Common myeloid progenitor, CD34-positive (primary cell): ENCODE data around the gene FBXO46.

ENCODE experiments used
- CTCF ChIA-PET: fragments of 350-600 bp; sonication (Branson Sonifier 250); formaldehyde crosslinking; loops from one replicate; lab custom pipeline; 2021; ENCODE audit warnings: antibody characterized with exemption; lab: Charles Lee
- POLR2A ChIA-PET: fragments of 350-600 bp; sonication (Branson Sonifier 250); formaldehyde crosslinking; loops from one replicate; lab custom pipeline; 2021; ENCODE audit warnings: antibody characterized with exemption; lab: Charles Lee
- DNase-seq, 3 donors: peaks; one replicate each; pipeline versions ENCODE4 v3.0.0 to v3.0.0-alpha.2; 2013
- H3K27ac ChIP-seq, 2 experiments: 1 replicate in 1 of 2; 2 replicates in 1 of 2; pipeline ENCODE4 v1.7.0; 2013; ENCODE audit warnings: inconsistent platforms in 2 of 2, low read length in 2 of 2, mild to moderate bottlenecking in 2 of 2, low read depth in 1 of 2, moderate library complexity in 1 of 2; ENCODE audit not compliant: severe bottlenecking in 2 of 2, insufficient read depth in 1 of 2, poor library complexity in 1 of 2
- H3K27me3 ChIP-seq, 5 experiments: replicated peaks in 2 of 5; 1 replicate in 3 of 5; 2 replicates in 2 of 5; pipeline versions ENCODE4 v1.6.1 to v1.7.0; 2013; ENCODE audit warnings: low read length in 4 of 5, mild to moderate bottlenecking in 2 of 5, moderate library complexity in 2 of 5, inconsistent platforms in 1 of 5; ENCODE audit not compliant: insufficient read depth in 5 of 5, control insufficient read depth in 4 of 5
- H3K36me3 ChIP-seq, 4 experiments: 1 replicate in 2 of 4; 2 replicates in 2 of 4; pipeline versions ENCODE4 v1.6.1 to v1.7.0; 2013; ENCODE audit warnings: low read length in 3 of 4, control low read depth in 1 of 4, mild to moderate bottlenecking in 1 of 4; ENCODE audit not compliant: control insufficient read depth in 4 of 4, insufficient read depth in 4 of 4
- H3K4me1 ChIP-seq, 4 experiments: 1 replicate in 3 of 4; 2 replicates in 1 of 4; pipeline versions ENCODE4 v1.6.1 to v1.7.1; 2013; ENCODE audit warnings: low read length in 3 of 4, mild to moderate bottlenecking in 3 of 4, control low read depth in 1 of 4, inconsistent platforms in 1 of 4, moderate library complexity in 1 of 4; ENCODE audit not compliant: control insufficient read depth in 4 of 4, insufficient read depth in 4 of 4; ENCODE audit errors: control extremely low read depth in 1 of 4
- H3K4me3 ChIP-seq, 7 experiments: 1 replicate in 4 of 7; 2 replicates in 3 of 7; pipeline versions ENCODE4 v1.5.1 to v1.7.0; 2013; ENCODE audit warnings: mild to moderate bottlenecking in 7 of 7, low read length in 6 of 7, moderate library complexity in 6 of 7, inconsistent platforms in 2 of 7, low read depth in 2 of 7, control low read depth in 1 of 7; ENCODE audit not compliant: insufficient read depth in 4 of 7, control insufficient read depth in 1 of 7; ENCODE audit errors: extremely low read depth in 1 of 7
- H3K9me3 ChIP-seq, 5 experiments: 1 replicate in 4 of 5; 2 replicates in 1 of 5; pipeline versions ENCODE4 v1.6.1 to v1.7.1; 2013; ENCODE audit warnings: low read length in 4 of 5, mild to moderate bottlenecking in 2 of 5, inconsistent platforms in 1 of 5, low read depth in 1 of 5, moderate library complexity in 1 of 5; ENCODE audit not compliant: control insufficient read depth in 4 of 5, insufficient read depth in 2 of 5; ENCODE audit errors: control extremely low read depth in 1 of 5
- WGBS: methylation state at CpG from one replicate; pipeline ENCODE4 v1.1.5; 2013; ENCODE audit not compliant: insufficient coverage; 5-methylcytosine and 5-hydroxymethylcytosine counted together

The FBXO46 gene

DNA sequence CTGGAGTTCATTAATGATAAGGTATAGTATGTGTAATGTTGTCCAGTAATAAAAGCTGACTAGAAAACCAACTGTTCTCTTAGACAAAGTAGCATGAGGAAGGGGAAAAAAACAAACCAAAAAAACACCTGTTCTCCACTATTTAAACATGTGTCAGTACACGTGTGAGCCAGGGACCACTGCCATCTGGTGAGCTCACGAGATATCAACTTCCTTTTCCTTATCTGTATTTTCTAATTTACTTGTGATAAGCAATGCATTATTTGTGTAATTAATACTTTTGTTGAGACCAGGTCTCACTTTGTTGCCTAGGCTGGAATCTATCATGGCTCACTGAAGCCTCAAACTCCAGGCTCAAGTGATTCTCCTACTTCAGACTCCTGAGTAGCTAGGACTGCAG lies 42.7 kb upstream of the FBXO46 start:
- DNase-seq: peak in 2 of 3 donors; percentile 40 to 50
- CTCF ChIA-PET: interaction anchor here (0.9 to 10.6 kb wide), 6 partner anchors 8 to 109 kb away, joined by 3 to 138 read pairs (median 4); partner anchors contain the start of genes DMPK and DMWD
- Histone ChIP-seq H3K27ac (no peak overlapping the region), H3K36me3 (no peaks in the 10 kb centered on the region), H3K27me3 (peaks cover 0 to 60% (median 23%) of the 10 kb centered on the region in 5 experiments), H3K4me3 (no peak overlapping the region), H3K4me1 (peaks cover 0 to 28% (median 24%) of the 10 kb centered on the region in 4 experiments), H3K9me3 (no peaks in the 10 kb centered on the region)
- POLR2A ChIA-PET: no interaction called here
- no CpG with 5 or more reads among the region's 2 CpGs for WGBS

GRCh38 chr19:45772912-45773311 lies 42.2 kb upstream of the FBXO46 start:
- ChIA-PET CTCF (interaction anchor here (0.9 to 10.6 kb wide), 7 partner anchors 9 to 110 kb away, joined by 3 to 138 read pairs (median 4); partner anchors contain the start of genes DMPK, DMWD and FOXA3), POLR2A (no interaction called here)
- DNase-seq: no peak
- Histone ChIP-seq H3K36me3 (no peaks in the 10 kb centered on the region), H3K27ac (no peak overlapping the region), H3K4me3 (no peak overlapping the region), H3K9me3 (no peaks in the 10 kb centered on the region), H3K27me3 (peaks cover 0 to 60% (median 21%) of the 10 kb centered on the region in 5 experiments), H3K4me1 (peaks cover 0 to 32% (median 29%) of the 10 kb centered on the region in 4 experiments)
- 100% methylated on average over 3 of the region's 3 CpGs for WGBS

- Histone ChIP-seq H3K4me3 (no peak overlapping the region), H3K36me3 (no peaks in the 10 kb centered on the region), H3K27ac (no peak overlapping the region), H3K27me3 (peaks cover 0 to 60% (median 24%) of the 10 kb centered on the region in 5 experiments), H3K9me3 (no peaks in the 10 kb centered on the region), H3K4me1 (peaks cover 0 to 38% (median 33%) of the 10 kb centered on the region in 4 experiments)
- ChIA-PET CTCF (interaction anchor here (0.5 to 10.6 kb wide), 8 partner anchors 9 to 110 kb away, joined by 3 to 138 read pairs (median 4); partner anchors contain the start of genes DMWD and FOXA3), POLR2A (no interaction called here)
- WGBS: 70% methylated on average over 7 of the region's 14 CpGs
- peak in 1 of 3 donors; percentile 17 for DNase-seq
Observed at GRCh38 chr19:45772130-45772840, 41.6 kb upstream of the FBXO46 start.

- POLR2A ChIA-PET: no interaction called here
- Histone ChIP-seq H3K36me3 (no peaks in the 10 kb centered on the region), H3K9me3 (no peaks in the 10 kb centered on the region), H3K4me1 (peaks cover 0 to 39% (median 33%) of the 10 kb centered on the region in 4 experiments), H3K27ac (no peak overlapping the region), H3K4me3 (no peak overlapping the region), H3K27me3 (peaks cover 0 to 60% (median 21%) of the 10 kb centered on the region in 5 experiments)
- WGBS: 93% methylated on average over 44 of the region's 46 CpGs
- CTCF ChIA-PET: interaction anchor here (0.7 to 10.6 kb wide), 10 partner anchors 8 to 110 kb away, joined by 3 to 138 read pairs (median 4); partner anchors contain the start of genes DMPK, DMWD, FOXA3 and QPCTL
- no peak for DNase-seq
Observed at GRCh38 chr19:45771311-45771933, 40.7 kb upstream of the FBXO46 start.

DNA sequence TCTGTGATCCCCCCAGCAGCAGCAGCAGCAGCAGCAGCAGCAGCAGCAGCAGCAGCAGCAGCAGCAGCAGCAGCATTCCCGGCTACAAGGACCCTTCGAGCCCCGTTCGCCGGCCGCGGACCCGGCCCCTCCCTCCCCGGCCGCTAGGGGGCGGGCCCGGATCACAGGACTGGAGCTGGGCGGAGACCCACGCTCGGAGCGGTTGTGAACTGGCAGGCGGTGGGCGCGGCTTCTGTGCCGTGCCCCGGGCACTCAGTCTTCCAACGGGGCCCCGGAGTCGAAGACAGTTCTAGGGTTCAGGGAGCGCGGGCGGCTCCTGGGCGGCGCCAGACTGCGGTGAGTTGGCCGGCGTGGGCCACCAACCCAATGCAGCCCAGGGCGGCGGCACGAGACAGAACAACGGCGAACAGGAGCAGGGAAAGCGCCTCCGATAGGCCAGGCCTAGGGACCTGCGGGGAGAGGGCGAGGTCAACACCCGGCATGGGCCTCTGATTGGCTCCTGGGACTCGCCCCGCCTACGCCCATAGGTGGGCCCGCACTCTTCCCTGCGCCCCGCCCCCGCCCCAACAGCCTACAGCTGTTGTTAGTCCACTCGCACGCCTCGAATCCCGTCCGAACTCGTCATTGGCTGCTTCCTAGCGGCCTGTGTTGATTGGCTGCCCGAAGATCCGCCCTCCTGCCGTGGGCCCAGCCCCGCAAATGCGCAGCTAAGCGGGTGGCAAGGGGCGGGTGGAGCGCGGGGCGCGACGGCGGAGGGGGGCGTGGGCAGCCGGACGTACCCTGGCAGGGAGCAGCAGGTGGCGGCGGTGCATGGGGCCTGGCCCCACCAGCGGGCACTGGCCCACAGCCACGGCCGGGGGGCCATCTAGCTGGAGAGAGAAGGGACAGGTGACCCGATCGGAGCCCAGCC lies 39.8 kb upstream of the FBXO46 start:
- peaks cover 0 to 66% (median 23%) of the 10 kb centered on the region in 5 experiments for H3K27me3 ChIP-seq
- DNase-seq: peak; percentile 95 to 97 (median 97)
- H3K9me3 ChIP-seq: no peaks in the 10 kb centered on the region
- POLR2A ChIA-PET: interaction anchor here (0.6 to 2.4 kb wide), 5 partner anchors 9 to 94 kb away, joined by 3 to 13 read pairs (median 3); partner anchors contain the start of genes FOXA3 and QPCTL
- peak overlapping the region in 5 of 7 experiments; percentile 57 to 85 (median 74) for H3K4me3 ChIP-seq
- CTCF ChIA-PET: interaction anchor here (0.6 to 10.6 kb wide), 14 partner anchors 9 to 202 kb away, joined by 3 to 138 read pairs (median 4); partner anchors contain the start of genes DMPK, DMWD, QPCTL and SNRPD2
- peak overlapping the region in 1 of 2 experiments; percentile 64 for H3K27ac ChIP-seq
- WGBS: under 1% methylated on average over 77 of the region's 79 CpGs
- H3K36me3 ChIP-seq: no peaks in the 10 kb centered on the region
- H3K4me1 ChIP-seq: peaks cover 0 to 39% (median 33%) of the 10 kb centered on the region in 4 experiments

GRCh38 chr19:45769821-45770191 lies 39.1 kb upstream of the FBXO46 start:
- CTCF ChIA-PET: interaction anchor here (0.6 to 10.6 kb wide), 14 partner anchors 13 to 112 kb away, joined by 3 to 138 read pairs (median 4); partner anchors contain the start of genes DMPK, DMWD, QPCTL and RSPH6A
- Histone ChIP-seq H3K36me3 (no peaks in the 10 kb centered on the region), H3K4me3 (peak overlapping the region; percentile 16 to 85 (median 58)), H3K9me3 (no peaks in the 10 kb centered on the region), H3K27me3 (peaks cover 0 to 66% (median 23%) of the 10 kb centered on the region in 5 experiments), H3K4me1 (peaks cover 0 to 39% (median 33%) of the 10 kb centered on the region in 4 experiments), H3K27ac (peak overlapping the region in 1 of 2 experiments; percentile 64)
- peak; percentile 59 to 88 (median 85) for DNase-seq
- 0% methylated on average over 25 of the region's 28 CpGs for WGBS
- POLR2A ChIA-PET: interaction anchor here (0.6 to 2.4 kb wide), 7 partner anchors 30 to 99 kb away, joined by 3 to 13 read pairs (median 3); partner anchors contain the start of genes FBXO46, FOXA3 and QPCTL
